Measurements from ENCODE around the gene TSPAN8.

DNA sequence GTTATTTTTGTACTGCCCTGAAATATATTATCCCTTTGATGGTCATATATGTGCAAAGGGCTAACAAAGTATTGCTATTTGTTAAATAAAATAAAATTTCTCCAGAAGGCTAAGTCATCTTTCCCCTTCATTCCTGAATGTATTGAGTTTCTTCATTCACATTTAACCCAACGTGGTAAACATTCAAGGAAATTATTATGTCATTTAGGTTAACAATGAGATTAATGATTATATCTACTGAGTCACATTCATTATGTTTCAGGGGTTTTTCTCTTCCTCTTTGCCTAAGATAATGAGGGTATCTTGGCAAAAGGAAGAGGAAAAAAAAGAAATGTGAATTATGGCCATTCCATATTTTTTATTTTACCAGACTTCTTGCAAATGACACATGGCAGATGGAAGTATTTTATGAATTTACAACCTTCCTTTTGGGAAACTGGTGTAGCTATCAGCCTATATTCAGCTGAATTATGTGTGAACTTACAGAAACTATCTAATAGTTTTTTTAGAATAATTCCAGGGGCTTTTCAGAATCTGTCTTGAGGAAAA lies 27.2 kb downstream of the TSPAN8 start:
- TF ChIP-seq, protein P1, sequence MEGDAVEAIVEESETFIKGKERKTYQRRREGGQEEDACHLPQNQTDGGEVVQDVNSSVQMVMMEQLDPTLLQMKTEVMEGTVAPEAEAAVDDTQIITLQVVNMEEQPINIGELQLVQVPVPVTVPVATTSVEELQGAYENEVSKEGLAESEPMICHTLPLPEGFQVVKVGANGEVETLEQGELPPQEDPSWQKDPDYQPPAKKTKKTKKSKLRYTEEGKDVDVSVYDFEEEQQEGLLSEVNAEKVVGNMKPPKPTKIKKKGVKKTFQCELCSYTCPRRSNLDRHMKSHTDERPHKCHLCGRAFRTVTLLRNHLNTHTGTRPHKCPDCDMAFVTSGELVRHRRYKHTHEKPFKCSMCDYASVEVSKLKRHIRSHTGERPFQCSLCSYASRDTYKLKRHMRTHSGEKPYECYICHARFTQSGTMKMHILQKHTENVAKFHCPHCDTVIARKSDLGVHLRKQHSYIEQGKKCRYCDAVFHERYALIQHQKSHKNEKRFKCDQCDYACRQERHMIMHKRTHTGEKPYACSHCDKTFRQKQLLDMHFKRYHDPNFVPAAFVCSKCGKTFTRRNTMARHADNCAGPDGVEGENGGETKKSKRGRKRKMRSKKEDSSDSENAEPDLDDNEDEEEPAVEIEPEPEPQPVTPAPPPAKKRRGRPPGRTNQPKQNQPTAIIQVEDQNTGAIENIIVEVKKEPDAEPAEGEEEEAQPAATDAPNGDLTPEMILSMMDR (conservative IDR thresholded peaks at IDR 0.05 in 1 of 2, IDR thresholded peaks at IDR 0.05 in 1 of 2; ENCODE audit: extremely low read depth in 1 of 2, insufficient read depth in 1 of 2, low read depth in 1 of 2, low read length in 2 of 2), result no peak
- no peak for TF ChIP-seq EZH2 (IDR thresholded peaks at IDR 0.05; ENCODE audit: borderline replicate concordance, low read length)

Data from mammary epithelial cell (primary cell).